Measurements from ENCODE around the gene TSG101.

- TF ChIP-seq CTCF (IDR thresholded peaks at IDR 0.05) = no peak
- no peak for TF ChIP-seq POLR2A (IDR thresholded peaks at IDR 0.05)
Observed at GRCh38 chr11:18485913-18486528, 40.7 kb downstream of the TSG101 start.

Data from uterus (tissue), 2 donors.